ENCODE measurements around the gene PLEKHG3.

GRCh38 chr14:64732066-64732465 is 27.8 kb downstream of the PLEKHG3 start:
- no peak for TF ChIP-seq CTCF (IDR thresholded peaks at IDR 0.05)
- TF ChIP-seq POLR2A (IDR thresholded peaks at IDR 0.05) = no peak
